Endothelial cell of hepatic sinusoid (primary cell): Measurements from ENCODE around the gene VLDLR.

Experiments used
- in situ Hi-C: cut with HindIII; loops from 2 replicates; pipeline ENCODE4 v1.10.0; 2017; ENCODE audit warnings: low sequenced_read_pairs

VLDLR gene

DNA sequence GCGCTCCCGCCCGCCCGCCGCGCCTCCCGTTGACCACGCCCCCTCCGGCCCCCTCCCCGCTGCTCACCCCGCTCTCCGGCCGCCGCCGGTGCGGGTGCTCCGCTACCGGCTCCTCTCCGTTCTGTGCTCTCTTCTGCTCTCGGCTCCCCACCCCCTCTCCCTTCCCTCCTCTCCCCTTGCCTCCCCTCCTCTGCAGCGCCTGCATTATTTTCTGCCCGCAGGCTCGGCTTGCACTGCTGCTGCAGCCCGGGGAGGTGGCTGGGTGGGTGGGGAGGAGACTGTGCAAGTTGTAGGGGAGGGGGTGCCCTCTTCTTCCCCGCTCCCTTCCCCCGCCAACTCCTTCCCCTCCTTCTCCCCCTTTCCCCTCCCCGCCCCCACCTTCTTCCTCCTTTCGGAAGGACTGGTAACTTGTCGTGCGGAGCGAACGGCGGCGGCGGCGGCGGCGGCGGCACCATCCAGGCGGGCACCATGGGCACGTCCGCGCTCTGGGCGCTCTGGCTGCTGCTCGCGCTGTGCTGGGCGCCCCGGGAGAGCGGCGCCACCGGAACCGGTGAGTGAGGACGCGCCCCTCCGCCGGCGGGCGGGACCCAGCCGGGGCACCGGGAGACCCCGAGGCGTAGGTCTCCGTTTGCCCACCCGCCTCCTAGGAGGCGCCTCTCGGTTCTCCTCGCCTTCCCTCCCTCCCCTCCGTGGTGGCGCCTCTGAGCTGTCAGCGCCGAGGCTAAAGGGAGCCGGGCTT is at the start of gene VLDLR:
VLDLR (plus strand) TSS at position 66 of the 739 bp plus-strand sequence; CDS start at position 469, 403 bp downstream.
- in situ Hi-C loops = no loop called here

DNA sequence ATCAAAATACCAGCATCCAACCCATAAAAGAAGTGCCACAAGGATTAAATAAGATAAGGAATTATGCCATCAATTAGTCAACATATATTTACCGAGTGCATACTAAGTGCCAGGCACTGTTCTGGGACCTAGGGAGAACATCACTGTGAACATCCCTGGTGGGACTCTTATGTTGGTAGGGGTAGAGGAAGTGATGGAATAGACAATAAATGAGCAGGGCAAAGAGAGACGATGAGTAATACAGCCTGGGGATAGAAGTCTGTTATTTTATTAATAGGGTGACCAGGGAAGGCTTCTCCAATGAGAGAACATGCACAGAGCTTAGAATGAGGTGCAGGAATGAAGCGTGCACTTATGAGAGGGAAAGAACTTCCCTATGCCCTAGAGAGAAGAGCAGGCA is 47.4 kb upstream of the VLDLR start:
- in situ Hi-C loops = no loop called here

DNA sequence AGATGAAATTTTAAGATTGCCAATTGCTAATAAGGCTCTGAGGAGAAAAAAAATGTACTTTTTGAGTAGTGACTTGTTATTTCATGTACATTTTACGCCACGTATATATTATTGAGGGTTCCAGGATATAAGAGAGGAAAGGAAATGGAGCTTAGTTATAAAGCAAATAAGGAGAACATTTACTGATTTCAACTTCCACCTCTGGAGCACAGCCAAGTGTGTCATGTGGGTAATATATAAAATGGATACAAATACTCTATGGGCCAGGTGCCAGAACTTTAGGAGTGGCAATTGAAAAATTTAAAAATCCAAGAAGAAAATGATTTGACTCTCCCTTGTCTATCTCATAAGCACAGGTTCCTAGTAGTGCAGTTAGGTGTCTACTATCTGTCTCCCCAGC is 45.0 kb upstream of the VLDLR start:
- in situ Hi-C loops = loop anchor here (5.0 kb wide), 1 partner anchor 56 kb away; no protein-coding TSS in a partner anchor

DNA sequence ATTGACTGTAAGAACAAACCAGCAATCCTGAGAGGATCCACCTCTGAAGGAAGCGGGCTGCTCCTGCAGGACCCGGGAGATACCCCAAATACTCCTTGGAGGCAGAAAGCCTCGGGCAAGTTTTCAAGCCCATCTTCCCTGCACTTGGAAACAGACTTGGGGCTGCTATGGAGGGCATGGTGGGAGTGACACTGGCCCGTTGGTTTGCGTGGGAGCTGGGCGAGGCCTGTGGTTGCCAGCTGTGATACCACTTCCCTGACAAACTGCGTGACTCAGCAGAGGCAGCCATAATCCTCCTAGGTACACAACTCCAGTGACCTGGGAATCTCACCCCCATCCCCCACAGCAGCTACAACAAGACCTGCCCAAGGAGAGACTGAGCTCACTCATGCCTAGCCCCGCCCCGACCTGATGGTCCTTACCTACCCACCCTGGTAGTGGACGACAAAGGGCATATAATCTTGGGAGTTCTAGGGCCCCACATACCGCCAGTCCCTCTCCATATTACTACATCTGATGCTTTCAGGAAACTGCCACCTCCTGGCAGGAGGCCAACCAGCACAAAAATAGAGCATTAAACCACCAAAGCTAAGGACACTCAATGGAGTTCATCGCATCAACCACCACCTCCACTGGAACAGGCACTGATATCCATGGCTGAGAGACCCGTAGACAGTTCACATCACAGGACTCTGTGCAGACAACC is 38.1 kb upstream of the VLDLR start:
- in situ Hi-C loops = no loop called here

DNA sequence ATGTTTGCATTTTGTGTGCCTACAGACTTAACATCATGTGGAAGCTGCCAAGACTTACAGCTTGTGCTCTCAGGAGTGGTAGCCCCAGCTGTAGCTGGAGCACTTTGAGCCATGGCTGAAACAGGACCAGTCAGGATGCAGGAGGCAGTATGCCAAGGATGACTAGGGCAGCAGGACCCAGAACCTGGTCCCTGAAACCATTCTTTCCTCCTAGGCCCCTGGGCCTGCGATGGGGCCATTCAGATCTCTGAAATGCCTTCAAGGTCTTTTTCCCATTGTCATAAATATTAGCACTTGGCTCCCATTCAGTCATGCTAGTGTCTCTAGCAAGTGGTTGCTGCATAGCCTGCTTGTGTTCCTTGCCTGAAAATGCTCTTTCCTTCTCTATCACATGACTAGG is 29.6 kb upstream of the VLDLR start:
- in situ Hi-C loops = loop anchor here (5.0 kb wide), 1 partner anchor 60 kb away; no protein-coding TSS in a partner anchor

DNA sequence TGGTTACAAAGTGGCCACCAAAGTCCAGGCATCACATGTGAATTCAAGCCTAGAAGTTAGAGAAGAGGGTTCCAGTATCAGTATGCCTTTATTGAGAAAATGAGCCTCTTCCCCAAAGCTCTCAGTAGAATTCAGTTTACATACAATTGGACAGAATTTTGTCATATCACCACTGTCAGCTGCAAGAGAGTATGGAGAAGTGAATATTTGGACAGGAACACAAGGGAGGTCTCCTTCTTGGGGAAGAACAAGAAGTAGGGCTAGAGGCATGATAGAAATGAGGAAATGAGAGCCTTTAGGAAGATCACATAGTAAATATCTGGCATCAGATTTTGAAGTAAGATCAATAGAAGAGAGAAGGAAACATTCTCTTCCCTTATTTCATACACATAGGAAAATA is 27.8 kb upstream of the VLDLR start:
- in situ Hi-C loops = loop anchor here (5.0 kb wide), 1 partner anchor 61 kb away; no protein-coding TSS in a partner anchor

DNA sequence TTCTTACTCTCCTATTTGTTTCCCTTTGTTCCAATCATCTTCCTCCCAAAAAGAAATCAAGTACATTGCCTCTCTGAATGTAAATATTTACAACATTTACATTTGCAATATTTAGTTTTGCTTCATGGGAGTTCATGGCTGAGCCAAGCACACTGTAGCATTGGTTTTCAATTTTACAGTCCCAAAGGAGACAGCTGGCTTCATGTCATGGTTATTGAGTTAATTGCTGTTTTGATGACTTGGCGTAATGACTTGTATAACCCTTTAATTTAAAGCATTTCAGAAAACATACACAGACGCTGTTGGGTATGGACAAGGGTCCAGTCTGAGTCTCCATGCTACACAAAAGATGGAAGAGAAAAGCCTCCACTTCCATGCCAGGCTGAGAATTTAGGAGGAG is 25.6 kb upstream of the VLDLR start:
- in situ Hi-C loops = no loop called here

DNA sequence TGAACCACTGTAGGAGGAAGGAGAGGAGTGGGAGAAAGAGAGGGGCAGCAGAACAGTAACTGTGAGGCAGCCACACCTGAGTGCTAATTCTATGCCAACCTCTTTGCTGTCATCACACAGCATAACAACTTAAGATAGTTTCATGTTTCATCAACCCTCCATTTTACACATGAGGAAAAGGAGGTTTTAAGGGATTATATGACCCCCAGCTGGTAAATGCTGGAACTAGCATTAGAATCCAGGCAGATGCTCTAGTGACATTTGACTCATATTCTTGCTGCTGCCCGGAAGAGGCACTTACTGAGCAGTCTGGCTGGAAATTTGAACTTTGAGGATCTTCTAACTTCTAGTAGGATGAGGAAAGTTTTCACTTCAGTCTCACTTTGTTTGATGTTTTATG is 24.1 kb upstream of the VLDLR start:
- in situ Hi-C loops = no loop called here

DNA sequence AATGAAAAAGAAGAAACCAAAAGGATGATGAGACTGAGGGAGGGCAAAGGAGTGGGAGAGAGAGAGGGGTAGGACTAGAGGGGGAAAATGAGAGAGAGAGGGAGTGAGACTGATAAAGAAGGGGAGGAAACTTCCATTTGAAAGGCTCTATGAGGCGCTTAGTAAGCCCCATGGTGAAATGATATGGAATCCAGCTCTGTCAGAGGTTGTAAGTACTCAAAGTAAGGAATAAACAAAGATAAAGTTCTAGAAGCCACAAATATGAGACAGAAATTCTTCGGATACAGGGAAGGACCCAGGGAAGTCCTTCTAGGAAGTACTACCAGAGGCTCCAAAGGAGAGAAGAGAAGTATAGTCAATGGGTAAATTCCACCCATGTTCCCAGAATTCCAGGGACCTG is 21.7 kb upstream of the VLDLR start:
- in situ Hi-C loops = no loop called here

DNA sequence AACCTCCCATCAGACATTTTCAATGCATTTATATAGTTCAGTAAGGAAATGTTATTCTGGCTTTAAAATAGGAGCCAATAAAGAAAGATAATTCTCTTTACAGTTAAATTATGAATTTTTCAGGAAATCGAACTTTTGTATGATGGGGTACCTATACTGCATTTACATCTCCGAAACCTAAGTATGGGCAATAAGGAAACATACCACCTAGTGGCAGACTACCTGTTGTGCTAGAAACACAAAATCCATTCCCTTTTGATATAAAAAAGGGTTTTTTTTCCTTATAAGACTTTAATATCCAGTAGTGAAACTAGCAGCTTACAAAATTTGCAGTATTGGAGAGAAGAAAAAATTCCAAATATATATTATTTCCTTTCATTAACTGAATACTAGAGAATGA is 21.3 kb upstream of the VLDLR start:
- in situ Hi-C loops = no loop called here

DNA sequence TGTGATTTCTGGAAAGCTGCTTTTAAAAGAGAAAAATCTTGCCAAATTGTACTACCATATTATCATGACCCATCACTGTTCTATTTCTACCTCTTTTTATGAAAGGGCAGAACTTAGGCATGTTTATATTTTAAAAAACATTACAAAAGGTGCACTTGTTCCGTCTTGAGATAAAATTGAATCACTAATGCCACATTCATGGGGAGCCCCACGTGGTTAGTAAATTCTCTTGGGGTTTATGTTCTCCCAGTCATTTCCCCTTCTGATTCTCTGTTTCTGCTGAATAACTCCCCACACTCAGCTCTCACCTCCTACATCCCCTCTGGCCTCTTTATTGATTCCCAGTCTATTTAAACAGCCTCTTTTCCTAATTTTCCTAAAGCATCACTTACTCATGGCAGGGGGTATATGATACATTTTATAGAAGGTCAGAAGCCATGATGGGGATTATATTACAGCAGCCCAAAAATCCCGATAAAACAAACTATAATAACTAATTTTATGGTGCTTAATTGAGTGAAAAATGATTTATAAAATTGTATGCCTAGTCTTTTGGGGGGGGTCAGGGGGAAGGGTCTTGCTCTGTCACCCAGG is 19.7 kb upstream of the VLDLR start:
- in situ Hi-C loops = no loop called here

DNA sequence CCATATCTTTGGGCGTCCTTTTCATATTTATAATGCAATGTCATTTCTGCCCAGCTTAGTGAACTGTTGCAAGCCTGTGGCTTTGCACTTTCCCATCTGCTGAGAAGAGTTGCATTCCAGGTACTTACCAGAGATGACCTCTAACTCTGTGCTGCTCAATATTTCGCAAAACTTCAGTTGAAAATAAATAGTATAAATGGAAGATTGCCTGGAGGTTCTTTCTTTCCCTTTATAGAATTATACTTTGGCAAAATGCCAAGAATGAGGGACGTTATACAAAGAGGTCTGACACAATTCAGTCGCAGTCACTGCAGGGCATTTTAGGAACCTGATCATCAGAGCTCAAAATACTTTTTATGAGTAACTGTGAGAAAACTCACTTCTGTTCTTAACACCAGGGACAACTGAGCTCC is 18.9 kb upstream of the VLDLR start:
- in situ Hi-C loops = no loop called here

DNA sequence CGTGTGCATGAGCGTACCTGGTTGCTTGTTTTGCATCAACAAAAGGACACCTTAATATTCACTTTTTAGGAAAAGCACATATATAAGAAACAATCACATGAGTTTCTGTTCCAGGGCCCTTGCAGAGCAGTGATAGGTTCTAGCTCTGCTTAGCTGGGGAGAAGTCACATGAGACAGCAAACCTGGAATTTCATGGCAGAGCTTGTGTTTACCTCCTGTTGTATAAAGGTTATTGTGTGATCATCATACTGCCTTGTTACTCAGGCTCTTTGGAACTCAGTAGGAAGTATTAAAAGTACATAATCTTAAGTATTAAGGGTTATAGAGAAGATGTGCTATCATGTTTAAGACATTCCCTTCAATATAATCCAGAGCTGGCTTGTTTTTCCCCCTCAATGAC is 18.0 kb upstream of the VLDLR start:
- in situ Hi-C loops = no loop called here

DNA sequence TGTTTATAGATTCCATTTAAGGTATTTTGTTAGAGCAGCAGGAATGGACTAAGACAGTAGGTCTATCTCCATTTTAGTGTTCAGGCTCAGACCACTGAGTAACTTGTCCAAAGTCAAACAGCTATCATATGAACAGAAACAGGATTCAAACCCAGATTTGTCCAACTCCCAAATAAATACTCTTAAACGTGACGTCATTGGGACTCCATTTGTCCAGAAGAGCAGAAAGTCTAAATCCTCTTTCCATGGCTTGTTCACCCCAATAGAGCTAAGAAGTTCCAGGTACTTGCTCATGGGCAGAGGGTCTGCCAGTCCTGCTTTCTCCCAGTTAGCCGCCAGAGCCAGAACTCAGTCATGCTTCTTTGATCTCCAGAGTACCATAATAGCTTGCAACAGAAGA is 16.3 kb upstream of the VLDLR start:
- in situ Hi-C loops = no loop called here

DNA sequence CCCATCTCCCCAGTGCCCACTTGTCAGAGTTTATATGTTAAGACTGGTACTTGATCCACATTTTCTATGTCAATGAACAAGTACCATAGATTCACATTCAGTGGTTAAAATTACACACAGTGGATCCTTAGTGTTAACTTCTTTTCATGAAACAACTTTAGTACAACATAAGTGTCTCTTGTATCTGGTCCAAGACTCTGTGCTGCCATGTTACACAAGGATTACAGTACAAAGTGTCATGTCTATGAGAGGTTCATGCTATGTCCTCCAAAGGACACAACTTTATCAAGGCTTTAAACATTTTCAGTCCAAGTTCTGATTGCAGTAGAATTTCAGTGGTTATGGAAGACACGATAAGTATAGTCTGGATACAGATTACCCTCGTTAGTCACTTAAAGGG is 13.3 kb upstream of the VLDLR start:
- in situ Hi-C loops = no loop called here

DNA sequence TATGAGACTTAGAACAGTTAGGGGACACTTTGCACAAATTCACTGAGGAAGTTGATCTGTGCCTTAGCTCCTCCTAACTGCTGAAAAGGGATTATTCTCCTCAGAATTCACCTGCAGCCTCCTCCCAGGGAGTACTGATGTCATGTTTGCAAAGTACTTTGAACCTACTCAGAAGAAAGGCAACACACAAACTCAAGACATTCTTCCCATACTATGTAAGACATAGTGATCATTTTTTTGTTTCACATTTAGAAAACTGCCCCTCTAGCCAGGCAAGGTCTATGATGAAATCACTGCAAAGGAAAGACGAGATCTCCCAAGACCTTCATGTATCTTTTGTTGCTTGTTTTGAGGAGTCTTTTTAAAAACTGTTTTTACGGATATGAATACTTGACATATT is 10.6 kb upstream of the VLDLR start:
- in situ Hi-C loops = no loop called here

DNA sequence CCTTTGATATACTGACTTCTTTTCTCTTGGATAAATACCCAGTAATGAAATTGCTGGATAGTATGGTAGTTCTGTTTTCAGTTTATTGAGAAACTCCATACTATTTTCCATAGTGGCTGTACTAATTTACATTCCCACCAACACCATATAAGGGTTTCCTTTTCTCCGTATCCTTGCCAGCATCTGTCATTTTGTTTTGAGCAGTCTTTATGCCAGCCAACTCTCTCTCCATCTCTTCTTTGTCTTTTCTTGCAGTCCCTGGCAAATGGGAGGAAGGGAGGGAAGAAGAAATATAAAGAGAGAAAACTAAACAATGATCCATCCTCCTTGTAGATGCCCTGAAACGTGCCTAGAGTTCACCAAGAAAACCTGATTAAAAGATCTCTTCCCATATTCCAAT is 9.6 kb upstream of the VLDLR start:
- in situ Hi-C loops = no loop called here

DNA sequence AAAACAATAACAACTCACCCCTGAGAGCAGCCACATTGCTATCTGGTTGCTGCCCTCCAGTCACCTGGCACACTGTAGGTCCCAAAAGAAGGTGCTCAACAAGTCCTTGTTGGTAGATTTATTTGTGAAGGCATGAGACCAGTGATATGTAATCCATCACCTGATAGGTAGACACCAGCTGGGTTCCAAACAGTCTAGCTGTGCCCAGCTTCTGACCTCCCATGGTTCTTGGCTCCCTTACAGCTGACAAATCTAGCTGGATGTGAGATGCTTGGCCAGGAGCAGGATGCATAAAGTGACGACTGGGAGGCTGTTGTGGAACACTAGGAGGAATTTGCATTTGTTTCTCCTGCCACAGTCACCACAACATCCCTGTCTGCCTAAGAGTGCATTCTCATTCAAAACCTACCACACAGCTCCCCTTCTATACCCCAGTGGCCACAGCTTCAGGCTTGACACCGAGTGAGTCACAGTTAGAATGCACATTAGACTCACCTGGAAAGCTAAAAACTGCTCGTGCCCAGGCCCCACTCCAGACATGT is 7.8 kb upstream of the VLDLR start:
- in situ Hi-C loops = no loop called here

DNA sequence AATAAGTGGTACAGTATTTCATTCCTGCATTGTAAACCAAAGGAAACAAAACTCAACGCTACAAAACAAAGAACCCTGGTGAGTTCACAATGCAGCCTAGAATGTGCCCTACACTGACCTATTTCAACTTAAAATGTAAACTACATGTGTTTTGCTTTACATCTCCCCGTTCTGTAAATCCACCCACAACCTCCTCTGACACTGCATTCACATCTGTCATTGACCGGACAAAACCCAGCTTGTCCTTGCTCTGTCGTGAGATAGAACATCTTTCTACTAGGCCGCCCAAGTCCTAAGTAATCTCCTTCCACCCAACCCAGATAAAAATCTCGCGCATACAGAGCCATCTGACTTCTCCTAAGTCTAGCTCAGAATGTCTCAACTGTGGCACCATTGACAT is 6.1 kb upstream of the VLDLR start:
- in situ Hi-C loops = no loop called here

DNA sequence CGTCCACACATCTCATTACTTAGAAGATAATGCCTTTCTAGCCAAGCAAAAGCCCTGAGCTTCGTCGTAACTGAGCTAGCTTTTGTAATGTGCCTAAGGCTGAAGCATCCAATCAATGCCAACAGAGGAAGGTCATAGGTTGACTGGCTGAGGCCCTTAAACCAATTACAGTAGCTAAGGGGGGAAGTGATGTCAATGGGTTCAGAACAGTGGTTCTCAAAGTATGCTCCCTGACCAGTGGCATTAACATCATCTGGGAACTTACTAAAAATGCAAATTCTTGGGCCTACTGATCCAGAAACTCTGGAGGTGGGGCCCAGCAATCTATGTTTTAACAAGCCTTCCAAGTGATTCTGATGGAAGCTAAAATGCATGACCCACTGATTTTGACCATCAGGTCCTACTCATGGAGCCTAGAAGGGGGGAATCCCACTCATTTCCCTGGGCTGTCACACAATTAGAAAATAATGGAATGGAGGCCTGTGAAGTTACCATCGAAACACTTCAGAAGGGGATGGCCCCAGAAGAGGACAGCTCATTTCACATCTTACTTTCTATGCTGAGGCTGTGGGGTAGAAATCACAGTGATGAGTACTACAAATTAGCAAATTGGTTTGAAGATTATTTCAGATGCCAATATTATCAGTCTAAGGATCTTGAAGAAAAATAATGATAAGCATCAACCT is 4.8 kb upstream of the VLDLR start:
- in situ Hi-C loops = no loop called here

DNA sequence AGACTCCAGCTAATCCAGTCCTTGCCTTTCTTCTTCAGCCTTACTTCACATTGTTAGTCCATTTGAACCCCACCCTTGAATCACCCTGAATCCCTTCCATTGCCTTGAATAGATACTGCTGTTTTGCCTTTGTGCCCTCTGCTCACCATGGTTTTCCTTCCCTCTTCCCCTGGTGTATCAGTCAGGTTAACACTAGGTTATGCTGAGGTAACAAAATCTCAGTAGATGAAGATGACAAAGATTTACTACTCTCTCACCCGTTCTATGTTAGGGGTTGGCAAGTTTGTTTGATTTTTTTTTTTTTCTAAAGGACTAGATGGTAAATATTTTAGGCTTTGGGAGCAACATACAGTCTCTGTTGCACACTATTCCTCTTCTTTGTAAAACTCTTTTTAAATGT is 3.3 kb upstream of the VLDLR start:
- in situ Hi-C loops = no loop called here
